SK-N-SH treated with all-trans-retinoic acid at 6 μM for 48 hours (cell line): ENCODE measurements around the gene ZNF423.

Experiments used
- ATAC-seq: fragments of 200-7000 bp; cut with Tn5 transposase; 3 replicates; pipeline ENCODE4 v1.9.1; 2020; ENCODE audit warnings: mild to moderate bottlenecking, moderate library complexity
- ARNTL ChIP-seq: fragments of 450-650 bp; formaldehyde crosslinking; IDR thresholded peaks from 2 replicates; pipeline ENCODE4 v1.5.0; 2020; ENCODE audit warnings: low read depth, mild to moderate bottlenecking, moderate library complexity, borderline replicate concordance
- BACH2 ChIP-seq: fragments of 250-450 bp; sonication (Bioruptor Pico); IDR thresholded peaks from 2 replicates; pipeline ENCODE4 v1.9.0; 2021; ENCODE audit warnings: mild to moderate bottlenecking, borderline replicate concordance
- CSRNP3 ChIP-seq: fragments of 250-450 bp; sonication (Bioruptor Pico); IDR thresholded peaks from 2 replicates; pipeline ENCODE4 v1.5.1; 2021; ENCODE audit warnings: mild to moderate bottlenecking, moderate library complexity
- ESRRG ChIP-seq: fragments of 250-450 bp; sonication (Bioruptor Pico); IDR thresholded peaks from 2 replicates; pipeline ENCODE4 v1.6.1; 2021; ENCODE audit warnings: mild to moderate bottlenecking
- GLIS3 ChIP-seq: fragments of 250-450 bp; sonication (Bioruptor Pico); IDR thresholded peaks from 2 replicates; pipeline ENCODE4 v1.5.0; 2020; ENCODE audit warnings: mild to moderate bottlenecking, moderate library complexity
- ISL1 ChIP-seq: fragments of 250-450 bp; sonication (Bioruptor Pico); IDR thresholded peaks from 2 replicates; pipeline ENCODE4 v2.1.2; 2022; ENCODE audit warnings: mild to moderate bottlenecking, moderate library complexity
- OSR1 ChIP-seq: fragments of 250-450 bp; sonication (Bioruptor Pico); IDR thresholded peaks from 2 replicates; pipeline ENCODE4 v1.8.0; 2022; ENCODE audit warnings: moderate library complexity, mild to moderate bottlenecking, inconsistent platforms
- POU6F1 ChIP-seq: fragments of 250-450 bp; sonication (Bioruptor Pico); IDR thresholded peaks from 2 replicates; pipeline ENCODE4 v1.8.0; 2021; ENCODE audit warnings: low read depth, mild to moderate bottlenecking, moderate library complexity, borderline replicate concordance
- PPARA ChIP-seq: fragments of 250-450 bp; sonication (Bioruptor Pico); IDR thresholded peaks from 2 replicates; pipeline ENCODE4 v1.5.0; 2020; ENCODE audit warnings: mild to moderate bottlenecking, borderline replicate concordance
- RARB ChIP-seq: fragments of 250-450 bp; sonication (Bioruptor Pico); IDR thresholded peaks from 2 replicates; pipeline ENCODE4 v1.8.0; 2021; ENCODE audit warnings: mild to moderate bottlenecking, moderate library complexity
- SNAI2 ChIP-seq: fragments of 250-450 bp; sonication (Bioruptor Pico); IDR thresholded peaks from 2 replicates; pipeline ENCODE4 v1.5.0; 2020; ENCODE audit warnings: mild to moderate bottlenecking, moderate library complexity
- TCF4 ChIP-seq: fragments of 250-450 bp; sonication (Bioruptor Pico); IDR thresholded peaks from 2 replicates; pipeline ENCODE4 v1.8.0; 2021; ENCODE audit warnings: mild to moderate bottlenecking, moderate library complexity, borderline replicate concordance
- TOX ChIP-seq: fragments of 250-450 bp; sonication (Bioruptor Pico); IDR thresholded peaks from 2 replicates; pipeline ENCODE4 v1.8.0; 2021; ENCODE audit warnings: mild to moderate bottlenecking, moderate library complexity, borderline replicate concordance
- ZC3H10 ChIP-seq: fragments of 250-450 bp; sonication (Bioruptor Pico); IDR thresholded peaks from 2 replicates; pipeline ENCODE4 v1.5.1; 2021; ENCODE audit warnings: mild to moderate bottlenecking, moderate library complexity
- ZFP3 ChIP-seq: fragments of 250-450 bp; sonication (Bioruptor Pico); IDR thresholded peaks from 2 replicates; pipeline ENCODE4 v1.5.0; 2020; ENCODE audit warnings: mild to moderate bottlenecking, moderate library complexity
- ZFP30 ChIP-seq: fragments of 450-650 bp; formaldehyde crosslinking; IDR thresholded peaks from 2 replicates; pipeline ENCODE4 v1.5.0; 2022; ENCODE audit warnings: mild to moderate bottlenecking, moderate library complexity
- ZNF565 ChIP-seq: fragments of 450-650 bp; formaldehyde crosslinking; conservative IDR thresholded peaks from 2 replicates; pipeline ENCODE4 v1.5.0; 2020; ENCODE audit warnings: low read depth, mild to moderate bottlenecking, moderate library complexity
- ZNF70 ChIP-seq: fragments of 450-650 bp; formaldehyde crosslinking; IDR thresholded peaks from 2 replicates; pipeline ENCODE4 v1.5.0; 2020; ENCODE audit warnings: mild to moderate bottlenecking, moderate library complexity
- ZNF8 ChIP-seq: fragments of 450-650 bp; formaldehyde crosslinking; IDR thresholded peaks from 2 replicates; pipeline ENCODE4 v1.5.0; 2020; ENCODE audit warnings: mild to moderate bottlenecking, moderate library complexity
- TF ChIP-seq, protein P1 (sequence below): fragments of 250-450 bp; sonication (Bioruptor Pico); IDR thresholded peaks from 2 replicates; pipeline ENCODE4 v1.5.1; 2020; ENCODE audit warnings: low read depth, mild to moderate bottlenecking, moderate library complexity
- TF ChIP-seq, protein P2 (sequence below): fragments of 250-450 bp; sonication (Bioruptor Pico); IDR thresholded peaks from 2 replicates; pipeline ENCODE4 v1.5.0; 2020; ENCODE audit warnings: mild to moderate bottlenecking, moderate library complexity

The ZNF423 gene

DNA sequence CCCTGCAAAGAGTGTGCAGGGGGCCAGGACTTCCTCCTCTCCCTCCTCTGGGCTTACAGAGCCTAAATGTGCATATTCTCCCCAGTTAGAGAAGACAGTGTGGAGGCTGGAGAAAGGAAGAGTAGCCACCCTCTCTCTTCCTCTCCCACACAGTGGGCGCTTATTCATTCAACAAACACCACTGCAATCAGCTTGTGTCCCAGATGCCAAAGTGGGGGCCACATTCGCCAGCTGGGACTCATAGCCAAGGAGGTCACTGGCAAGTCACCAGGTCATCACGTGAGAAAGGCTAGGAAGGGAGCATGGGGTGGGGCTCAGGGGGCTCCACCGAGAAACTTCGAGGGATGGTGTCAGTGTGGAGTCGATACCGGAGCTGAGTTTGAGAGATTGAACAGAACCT lies 45.0 kb upstream of the ZNF423 start:
- no peak for ATAC-seq
- no peak for TF ChIP-seq ZNF565 (CRISPR knock-in tag)
- no peak for TF ChIP-seq ESRRG (CRISPR knock-in tag)
- TF ChIP-seq CSRNP3: no peak
- TF ChIP-seq, protein P1, sequence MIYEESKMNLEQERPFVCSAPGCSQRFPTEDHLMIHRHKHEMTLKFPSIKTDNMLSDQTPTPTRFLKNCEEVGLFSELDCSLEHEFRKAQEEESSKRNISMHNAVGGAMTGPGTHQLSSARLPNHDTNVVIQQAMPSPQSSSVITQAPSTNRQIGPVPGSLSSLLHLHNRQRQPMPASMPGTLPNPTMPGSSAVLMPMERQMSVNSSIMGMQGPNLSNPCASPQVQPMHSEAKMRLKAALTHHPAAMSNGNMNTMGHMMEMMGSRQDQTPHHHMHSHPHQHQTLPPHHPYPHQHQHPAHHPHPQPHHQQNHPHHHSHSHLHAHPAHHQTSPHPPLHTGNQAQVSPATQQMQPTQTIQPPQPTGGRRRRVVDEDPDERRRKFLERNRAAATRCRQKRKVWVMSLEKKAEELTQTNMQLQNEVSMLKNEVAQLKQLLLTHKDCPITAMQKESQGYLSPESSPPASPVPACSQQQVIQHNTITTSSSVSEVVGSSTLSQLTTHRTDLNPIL (CRISPR knock-in tag): no peak
- TF ChIP-seq ZFP30 (CRISPR knock-in tag): no peak
- no peak for TF ChIP-seq ZNF70 (CRISPR knock-in tag)
- TF ChIP-seq TCF4 (CRISPR knock-in tag): no peak
- TF ChIP-seq SNAI2 (CRISPR knock-in tag): no peak
- TF ChIP-seq RARB (CRISPR knock-in tag): no peak
- no peak for TF ChIP-seq TOX (CRISPR knock-in tag)
- no peak for TF ChIP-seq ARNTL
- no peak for TF ChIP-seq BACH2 (CRISPR knock-in tag)
- no peak for TF ChIP-seq PPARA
- TF ChIP-seq ZNF8 (CRISPR knock-in tag): no peak
- TF ChIP-seq, protein P2, sequence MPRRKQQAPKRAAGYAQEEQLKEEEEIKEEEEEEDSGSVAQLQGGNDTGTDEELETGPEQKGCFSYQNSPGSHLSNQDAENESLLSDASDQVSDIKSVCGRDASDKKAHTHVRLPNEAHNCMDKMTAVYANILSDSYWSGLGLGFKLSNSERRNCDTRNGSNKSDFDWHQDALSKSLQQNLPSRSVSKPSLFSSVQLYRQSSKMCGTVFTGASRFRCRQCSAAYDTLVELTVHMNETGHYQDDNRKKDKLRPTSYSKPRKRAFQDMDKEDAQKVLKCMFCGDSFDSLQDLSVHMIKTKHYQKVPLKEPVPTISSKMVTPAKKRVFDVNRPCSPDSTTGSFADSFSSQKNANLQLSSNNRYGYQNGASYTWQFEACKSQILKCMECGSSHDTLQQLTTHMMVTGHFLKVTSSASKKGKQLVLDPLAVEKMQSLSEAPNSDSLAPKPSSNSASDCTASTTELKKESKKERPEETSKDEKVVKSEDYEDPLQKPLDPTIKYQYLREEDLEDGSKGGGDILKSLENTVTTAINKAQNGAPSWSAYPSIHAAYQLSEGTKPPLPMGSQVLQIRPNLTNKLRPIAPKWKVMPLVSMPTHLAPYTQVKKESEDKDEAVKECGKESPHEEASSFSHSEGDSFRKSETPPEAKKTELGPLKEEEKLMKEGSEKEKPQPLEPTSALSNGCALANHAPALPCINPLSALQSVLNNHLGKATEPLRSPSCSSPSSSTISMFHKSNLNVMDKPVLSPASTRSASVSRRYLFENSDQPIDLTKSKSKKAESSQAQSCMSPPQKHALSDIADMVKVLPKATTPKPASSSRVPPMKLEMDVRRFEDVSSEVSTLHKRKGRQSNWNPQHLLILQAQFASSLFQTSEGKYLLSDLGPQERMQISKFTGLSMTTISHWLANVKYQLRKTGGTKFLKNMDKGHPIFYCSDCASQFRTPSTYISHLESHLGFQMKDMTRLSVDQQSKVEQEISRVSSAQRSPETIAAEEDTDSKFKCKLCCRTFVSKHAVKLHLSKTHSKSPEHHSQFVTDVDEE (CRISPR knock-in tag): no peak
- TF ChIP-seq OSR1 (CRISPR knock-in tag): no peak
- TF ChIP-seq ZFP3: no peak

- no peak for ATAC-seq
- TF ChIP-seq ARNTL (no peak), POU6F1 (CRISPR knock-in tag) (no peak), ZNF8 (CRISPR knock-in tag) (no peak)
Observed at GRCh38 chr16:49899991-49900695, 44.2 kb upstream of the ZNF423 start.

GRCh38 chr16:49896447-49896964 lies 40.6 kb upstream of the ZNF423 start:
- ATAC-seq: no peak
- TF ChIP-seq BACH2 (CRISPR knock-in tag) (no peak), PPARA (no peak), ESRRG (CRISPR knock-in tag) (no peak), TOX (CRISPR knock-in tag) (no peak), ARNTL (no peak), TCF4 (CRISPR knock-in tag) (no peak), ZC3H10 (CRISPR knock-in tag) (no peak), ZNF565 (CRISPR knock-in tag) (no peak), ISL1 (CRISPR knock-in tag) (no peak), GLIS3 (CRISPR knock-in tag) (no peak), ZNF70 (CRISPR knock-in tag) (no peak), RARB (CRISPR knock-in tag) (no peak), ZNF8 (CRISPR knock-in tag) (no peak)

GRCh38 chr16:49890876-49891275 lies 35.0 kb upstream of the ZNF423 start:
- no peak for TF ChIP-seq POU6F1 (CRISPR knock-in tag)
- no peak for ATAC-seq
